Smooth muscle cell (in vitro differentiated cells): ENCODE measurements around the gene TPRA1. TPM values are rescaled to one million over a fixed set of nuclear protein-coding genes. Genes with fewer than 3 reads are reported as not detected.
"Not testable (repeated sequence)": the region's sequence is repeated elsewhere in the genome, so short reads cannot be mapped to it uniquely, and the experiment has no call there.

Source experiments
- DNase-seq: peaks from one replicate; lab custom pipeline; 2025; ENCODE audit not compliant: unreplicated experiment; lab: John Stamatoyannopoulos, UW
- H2AFZ ChIP-seq: fragments of 200-600 bp; sonication (generic); 2 replicates; pipeline ENCODE4 v1.6.0; 2016; ENCODE audit warnings: antibody characterized with exemption, low read depth, mild to moderate bottlenecking
- H3F3A ChIP-seq: fragments of 200-600 bp; sonication (generic); 2 replicates; pipeline ENCODE4 v1.6.0; 2017; ENCODE audit warnings: antibody characterized with exemption, low read depth
- H3K27ac ChIP-seq: fragments of 200-600 bp; sonication (generic); 2 replicates; pipeline ENCODE4 v1.5.1; 2016; ENCODE audit warnings: low read depth, mild to moderate bottlenecking
- H3K27me3 ChIP-seq: fragments of 200-600 bp; sonication (generic); 2 replicates; pipeline ENCODE4 v1.6.1; 2016; ENCODE audit warnings: low read depth, mild to moderate bottlenecking
- H3K36me3 ChIP-seq: fragments of 200-600 bp; sonication (generic); 2 replicates; pipeline ENCODE4 v1.5.1; 2016; ENCODE audit warnings: low read depth
- H3K4me1 ChIP-seq: fragments of 200-600 bp; sonication (generic); 2 replicates; pipeline ENCODE4 v1.5.1; 2016; ENCODE audit warnings: low read depth
- H3K4me2 ChIP-seq: fragments of 200-600 bp; sonication (generic); 2 replicates; pipeline ENCODE4 v1.6.0; 2016; ENCODE audit warnings: mild to moderate bottlenecking
- H3K4me3 ChIP-seq: fragments of 200-600 bp; sonication (generic); 2 replicates; pipeline ENCODE4 v1.5.1; 2016; ENCODE audit warnings: mild to moderate bottlenecking
- H3K79me2 ChIP-seq: fragments of 200-600 bp; sonication (generic); 2 replicates; pipeline ENCODE4 v1.6.0; 2016; ENCODE audit warnings: low read depth, mild to moderate bottlenecking
- H3K9ac ChIP-seq: fragments of 200-600 bp; sonication (generic); 2 replicates; pipeline ENCODE4 v1.6.0; 2016; ENCODE audit warnings: low read depth
- H3K9me3 ChIP-seq: fragments of 200-600 bp; sonication (generic); replicated peaks from 2 replicates; pipeline ENCODE4 v1.5.1; 2016; ENCODE audit warnings: low read depth
- H4K20me1 ChIP-seq: fragments of 200-600 bp; sonication (generic); 2 replicates; pipeline ENCODE4 v1.6.0; 2016; ENCODE audit warnings: low read depth
- CTCF ChIP-seq: fragments of 200-600 bp; sonication (generic); IDR thresholded peaks from 2 replicates; pipeline ENCODE4 v1.5.1; 2017; ENCODE audit warnings: borderline replicate concordance, mild to moderate bottlenecking, antibody characterized with exemption; ENCODE audit not compliant: insufficient read depth, poor library complexity, severe bottlenecking
- WGBS: methylation state at CpG from one replicate; pipeline ENCODE4 v1.1.7; 2016; ENCODE audit warnings: low lambda C conversion rate; 5-methylcytosine and 5-hydroxymethylcytosine counted together
- polyA plus RNA-seq: library from polyadenylated mRNA; unstranded; fragments of >200 nt; fragmentation: Nextera tagmentation; extraction: Ambion mirVana; gene quantifications from 2 replicates; pipeline ENCODE4 v1.2.1, GENCODE V29; 2016
- total RNA-seq: library from RNA; depleted of rRNA; stranded (reverse); fragments of >200 nt; gene quantifications from 2 replicates; pipeline ENCODE4 v1.2.3, GENCODE V29; 2014

The TPRA1 gene
- total and polyA plus RNA-seq, 2 experiments from 2014 or later, result 25.9 to 43.5 TPM

DNA sequence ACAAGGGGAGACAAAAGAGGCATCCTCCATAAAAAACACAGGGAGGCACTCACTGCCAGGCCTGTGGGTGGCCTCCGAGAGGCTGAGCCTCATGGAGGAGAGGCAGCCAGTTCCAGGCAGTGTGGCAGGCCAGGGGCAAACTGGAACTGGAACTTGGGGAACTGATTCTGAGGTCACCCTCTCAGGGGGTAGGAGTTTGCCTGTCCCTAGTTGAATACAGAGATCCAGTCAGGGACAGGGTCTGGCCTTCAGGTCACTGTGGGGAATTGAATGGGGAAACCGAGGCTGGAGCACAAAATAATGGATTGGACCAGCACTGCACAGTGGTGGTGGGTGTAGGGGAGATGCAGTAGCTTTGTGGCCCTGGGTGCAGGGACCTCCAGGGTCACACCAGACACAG lies 58.7 kb downstream of the TPRA1 start:
- Histone ChIP-seq H3K9ac (no peak overlapping the region), H3K36me3 (no peaks in the 10 kb centered on the region), H3K27me3 (no peaks in the 10 kb centered on the region), H4K20me1 (no peaks in the 10 kb centered on the region), H3K9me3 (no peaks in the 10 kb centered on the region), H3K4me1 (no peaks in the 10 kb centered on the region), H3K4me2 (no peak overlapping the region), H2AFZ (no peak overlapping the region), H3K27ac (no peak overlapping the region), H3F3A (no peaks in the 10 kb centered on the region), H3K4me3 (no peak overlapping the region), H3K79me2 (no peaks in the 10 kb centered on the region)
- no peak for DNase-seq
- WGBS, result 95% methylated on average over 2 of the region's 2 CpGs
- TF ChIP-seq CTCF, result no peak

DNA sequence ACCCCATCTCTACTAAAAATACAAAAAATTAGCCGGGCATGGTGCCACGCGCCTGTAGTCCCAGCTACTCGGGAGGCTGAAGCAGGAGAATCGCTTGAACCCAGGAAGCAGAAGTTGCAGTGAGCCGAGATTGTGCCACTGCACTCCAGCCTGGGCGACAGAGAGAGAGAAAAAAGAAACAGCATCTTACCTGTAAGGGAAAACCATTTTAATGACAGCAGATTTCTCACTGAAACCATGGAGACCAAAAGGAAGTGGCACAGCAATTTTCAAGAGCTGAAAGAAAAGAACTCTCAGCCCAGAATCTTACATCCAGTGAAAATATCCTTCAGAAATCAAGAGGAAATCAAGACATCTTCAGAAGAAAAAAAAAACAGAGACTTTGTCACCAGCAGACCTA lies 59.7 kb downstream of the TPRA1 start:
- H3K36me3 ChIP-seq, H2AFZ ChIP-seq, DNase-seq: not testable (repeated sequence)

GRCh38 chr3:127529346-127530188 lies 61.0 kb downstream of the TPRA1 start:
- no peak for DNase-seq
- H3K27me3 ChIP-seq, result no peaks in the 10 kb centered on the region
- no peaks in the 10 kb centered on the region for H3K36me3 ChIP-seq
- no peak overlapping the region for H3K4me3 ChIP-seq
- no peaks in the 10 kb centered on the region for H3F3A ChIP-seq
- H3K79me2 ChIP-seq, result no peaks in the 10 kb centered on the region
- H2AFZ ChIP-seq, result no peak overlapping the region
- H3K4me2 ChIP-seq, result no peak overlapping the region
- WGBS, result 88% methylated on average over 9 of the region's 9 CpGs
- H4K20me1 ChIP-seq, result no peaks in the 10 kb centered on the region
- TF ChIP-seq CTCF, result no peak
- no peak overlapping the region for H3K9ac ChIP-seq
- H3K4me1 ChIP-seq, result no peaks in the 10 kb centered on the region
- H3K9me3 ChIP-seq, result no peaks in the 10 kb centered on the region
- H3K27ac ChIP-seq, result no peak overlapping the region

More for the DNA sequence above, 59.7 kb downstream of the TPRA1 start:
- H3K9ac ChIP-seq, H3K4me3 ChIP-seq, H3F3A ChIP-seq, H3K79me2 ChIP-seq, H3K9me3 ChIP-seq, H3K4me1 ChIP-seq, H4K20me1 ChIP-seq, H3K27ac ChIP-seq, H3K27me3 ChIP-seq, H3K4me2 ChIP-seq: not testable (repeated sequence)
- WGBS, result 97% methylated on average over 7 of the region's 7 CpGs

GRCh38 chr3:127525373-127525772 lies 65.2 kb downstream of the TPRA1 start:
- Histone ChIP-seq H3F3A (no peaks in the 10 kb centered on the region), H3K4me3 (no peak overlapping the region), H3K79me2 (no peaks in the 10 kb centered on the region), H4K20me1 (no peaks in the 10 kb centered on the region), H3K9me3 (no peaks in the 10 kb centered on the region), H3K27me3 (peaks cover 5% of the 10 kb centered on the region), H3K4me2 (no peak overlapping the region), H3K4me1 (no peaks in the 10 kb centered on the region), H2AFZ (no peak overlapping the region), H3K9ac (no peak overlapping the region), H3K36me3 (no peaks in the 10 kb centered on the region), H3K27ac (peak overlapping the region; percentile 37)
- TF ChIP-seq CTCF, result no peak
- 48% methylated on average over 11 of the region's 11 CpGs for WGBS
- DNase-seq, result no peak
